Measurements from ENCODE around the gene ALDH3A1.

ALDH3A1 gene

DNA sequence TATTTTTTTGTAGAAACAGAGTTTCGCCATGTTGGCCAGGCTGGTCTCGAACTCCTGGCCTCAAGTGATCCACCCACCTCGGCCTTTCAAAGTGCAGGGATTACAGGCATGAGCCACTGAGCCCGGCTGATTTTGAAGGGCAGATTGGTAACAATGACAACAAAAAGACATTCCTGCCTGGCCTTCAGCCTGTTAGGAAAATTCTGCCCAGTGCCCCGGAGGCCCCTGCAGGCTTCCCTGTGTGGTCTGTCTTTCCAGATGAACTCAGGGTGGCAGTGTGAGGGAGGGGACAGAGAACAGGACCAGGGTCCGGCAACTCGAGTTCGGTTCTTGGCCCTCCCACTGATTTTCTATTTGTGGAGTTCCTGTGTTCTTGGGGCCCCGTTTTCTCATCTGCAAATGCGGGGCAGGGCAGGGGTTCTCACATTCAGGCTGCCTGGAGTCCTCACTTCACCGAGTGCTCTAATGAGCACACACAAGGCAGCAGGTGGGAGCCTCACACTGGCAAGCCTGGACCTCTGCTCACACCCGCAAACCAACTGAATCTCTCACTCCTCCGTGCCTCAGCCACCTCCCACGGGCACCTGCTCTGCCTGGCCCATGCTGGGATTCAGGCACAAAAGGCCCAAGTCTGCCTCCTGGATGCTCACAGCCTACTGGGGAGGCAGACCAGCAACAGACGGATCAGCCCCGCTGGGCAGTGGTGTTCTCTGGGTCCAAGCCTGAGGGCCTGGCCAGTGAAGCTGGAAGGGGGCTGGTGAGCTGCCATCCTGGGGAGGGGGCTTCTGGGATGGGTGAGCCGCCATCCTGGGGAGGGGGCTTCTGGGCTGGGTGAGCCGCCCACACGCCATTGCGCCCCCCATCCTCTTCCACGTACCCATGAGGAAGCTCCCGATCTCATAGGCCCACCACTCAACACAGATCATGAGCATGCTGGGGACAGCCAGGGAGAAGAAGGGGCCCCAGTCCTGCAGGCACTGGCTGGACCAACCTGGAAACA, 42.0 kb downstream of the ALDH3A1 start:
- TF ChIP-seq, protein P1, sequence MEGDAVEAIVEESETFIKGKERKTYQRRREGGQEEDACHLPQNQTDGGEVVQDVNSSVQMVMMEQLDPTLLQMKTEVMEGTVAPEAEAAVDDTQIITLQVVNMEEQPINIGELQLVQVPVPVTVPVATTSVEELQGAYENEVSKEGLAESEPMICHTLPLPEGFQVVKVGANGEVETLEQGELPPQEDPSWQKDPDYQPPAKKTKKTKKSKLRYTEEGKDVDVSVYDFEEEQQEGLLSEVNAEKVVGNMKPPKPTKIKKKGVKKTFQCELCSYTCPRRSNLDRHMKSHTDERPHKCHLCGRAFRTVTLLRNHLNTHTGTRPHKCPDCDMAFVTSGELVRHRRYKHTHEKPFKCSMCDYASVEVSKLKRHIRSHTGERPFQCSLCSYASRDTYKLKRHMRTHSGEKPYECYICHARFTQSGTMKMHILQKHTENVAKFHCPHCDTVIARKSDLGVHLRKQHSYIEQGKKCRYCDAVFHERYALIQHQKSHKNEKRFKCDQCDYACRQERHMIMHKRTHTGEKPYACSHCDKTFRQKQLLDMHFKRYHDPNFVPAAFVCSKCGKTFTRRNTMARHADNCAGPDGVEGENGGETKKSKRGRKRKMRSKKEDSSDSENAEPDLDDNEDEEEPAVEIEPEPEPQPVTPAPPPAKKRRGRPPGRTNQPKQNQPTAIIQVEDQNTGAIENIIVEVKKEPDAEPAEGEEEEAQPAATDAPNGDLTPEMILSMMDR (IDR thresholded peaks at IDR 0.05; ENCODE audit: insufficient read depth, missing control alignments), result no peak
- DNase-seq (ENCODE audit: insufficient read length, low spot score), result peak; percentile 13
- no peak for FAIRE-seq

DNA sequence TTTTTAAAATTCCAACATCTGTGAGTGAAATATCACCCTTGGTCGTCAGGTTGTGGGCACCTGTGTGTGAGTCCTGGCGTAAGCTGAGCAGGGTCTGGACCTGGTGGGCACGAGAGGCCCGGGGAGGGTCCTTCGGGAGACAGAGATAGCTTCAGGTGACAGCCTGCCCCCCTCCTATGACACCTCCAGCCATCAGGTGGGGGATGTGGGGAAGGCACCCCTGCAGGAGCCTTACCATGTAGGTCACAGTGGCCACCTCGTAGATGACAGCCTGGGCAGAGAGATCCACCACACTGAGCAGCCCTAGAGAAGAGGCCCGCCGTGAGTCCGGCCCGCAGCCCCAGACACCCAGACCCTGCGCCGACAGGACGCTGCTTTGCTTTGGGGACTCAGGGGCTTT, 42.9 kb downstream of the ALDH3A1 start:
- DNase-seq (ENCODE audit: insufficient read length, low spot score) (no peak), FAIRE-seq (no peak)
- TF ChIP-seq, protein P1 (IDR thresholded peaks at IDR 0.05; ENCODE audit: insufficient read depth, missing control alignments), result no peak

DNA sequence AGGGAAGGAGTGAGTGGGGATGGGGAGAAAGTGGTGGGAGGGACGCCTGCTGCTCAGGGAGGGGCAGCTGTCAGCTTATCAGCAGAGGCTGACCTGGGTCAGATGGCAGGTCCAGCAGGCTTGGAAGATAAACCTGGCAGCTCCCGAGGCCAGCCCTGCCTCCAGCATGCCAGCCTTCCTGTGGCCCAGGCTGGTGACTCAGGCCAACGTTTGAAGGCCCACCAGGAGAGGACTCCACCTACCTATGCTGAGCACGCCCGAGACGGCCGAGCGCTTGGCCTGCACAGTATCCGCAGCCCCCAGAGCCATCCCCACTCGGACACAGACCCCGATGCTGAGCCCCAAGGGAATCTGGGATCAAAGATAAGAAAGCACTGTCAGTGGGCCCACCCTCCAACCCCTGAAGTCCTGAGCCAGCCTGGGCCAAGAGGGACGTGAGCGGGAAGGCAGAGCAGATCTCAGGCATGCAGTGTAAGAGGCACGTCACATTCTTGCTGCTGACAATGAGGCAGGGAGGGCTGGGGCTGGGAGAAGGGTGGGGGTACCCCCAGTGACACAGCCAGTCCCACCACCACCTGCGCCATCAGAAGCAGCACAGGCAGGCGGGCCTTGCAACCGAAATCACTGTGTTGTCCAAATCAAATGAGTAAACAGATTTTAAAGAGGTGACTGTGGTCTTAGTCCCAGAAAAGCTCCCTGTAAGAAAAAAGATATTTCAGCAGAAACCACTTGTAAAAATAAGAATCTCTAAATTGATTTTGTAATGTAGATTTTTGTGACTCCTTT, 44.1 kb downstream of the ALDH3A1 start:
- TF ChIP-seq, protein P1 (IDR thresholded peaks at IDR 0.05; ENCODE audit: insufficient read depth, missing control alignments), result no peak
- DNase-seq (ENCODE audit: insufficient read length, low spot score), result no peak

DNA sequence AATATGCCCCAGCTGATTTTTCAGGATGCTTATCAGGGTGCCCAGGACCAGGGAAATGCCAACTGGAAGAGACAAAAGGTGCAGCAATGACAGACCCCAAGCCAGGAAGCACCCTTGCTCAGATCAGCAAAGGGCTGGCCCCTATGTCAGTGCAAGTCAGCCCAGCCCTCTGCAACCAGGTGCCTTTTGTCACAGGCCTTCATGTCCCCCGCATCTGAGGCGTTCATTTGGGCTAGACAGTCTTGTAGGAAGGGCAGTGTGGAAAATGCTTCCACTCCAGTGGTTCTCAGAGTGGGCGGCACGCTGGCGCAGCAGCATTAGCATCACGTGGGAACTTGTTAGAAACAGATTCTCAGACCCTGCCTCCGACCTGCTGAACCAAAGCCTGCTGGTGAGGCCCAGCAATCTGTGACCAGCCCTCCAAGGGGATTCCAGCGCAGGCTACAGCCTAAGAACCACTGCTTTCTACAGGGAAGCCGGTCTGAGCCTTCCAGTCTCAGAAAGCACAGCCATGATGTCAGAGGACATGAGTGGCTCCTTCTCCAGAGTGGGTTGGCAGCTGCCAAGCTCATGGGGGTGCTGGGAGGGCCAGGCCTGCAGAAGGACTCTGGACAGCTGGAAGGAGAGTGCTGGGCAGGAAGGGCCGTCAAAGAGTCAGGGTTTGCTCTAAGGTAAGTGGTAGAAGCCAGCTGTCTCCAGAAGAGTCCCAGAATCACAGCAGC, 44.8 kb downstream of the ALDH3A1 start:
- no peak for FAIRE-seq

More for the DNA sequence above, 44.1 kb downstream of the ALDH3A1 start:
- no peak for FAIRE-seq

DNA sequence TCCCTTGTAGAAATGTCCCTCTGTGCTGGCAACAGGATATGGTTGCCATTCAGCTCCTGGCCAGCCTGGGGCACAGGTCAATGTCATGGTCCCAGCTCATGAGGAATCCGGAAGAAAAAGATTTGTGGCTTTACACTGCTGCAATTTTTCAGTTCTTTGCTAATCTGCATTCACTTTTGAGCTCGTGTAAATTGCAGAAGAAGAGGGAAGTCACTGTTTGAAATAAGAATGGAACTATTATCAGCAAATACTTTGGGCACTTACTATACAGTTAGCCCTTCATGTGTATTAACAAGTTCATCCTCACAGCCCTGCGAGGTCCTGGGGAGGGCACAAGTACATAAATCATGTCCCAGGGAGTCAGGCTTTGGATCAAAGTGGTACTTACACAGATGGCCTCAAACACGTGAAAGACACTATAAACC, 45.9 kb downstream of the ALDH3A1 start:
- DNase-seq (ENCODE audit: insufficient read length, low spot score) (no peak), FAIRE-seq (no peak)
- TF ChIP-seq, protein P1 (IDR thresholded peaks at IDR 0.05; ENCODE audit: insufficient read depth, missing control alignments), result no peak

More for the DNA sequence above, 44.8 kb downstream of the ALDH3A1 start:
- TF ChIP-seq, protein P1 (IDR thresholded peaks at IDR 0.05; ENCODE audit: insufficient read depth, missing control alignments), result no peak
- DNase-seq (ENCODE audit: insufficient read length, low spot score), result peak; percentile 16
